Measurements from ENCODE around the gene BAD.

BAD gene

DNA sequence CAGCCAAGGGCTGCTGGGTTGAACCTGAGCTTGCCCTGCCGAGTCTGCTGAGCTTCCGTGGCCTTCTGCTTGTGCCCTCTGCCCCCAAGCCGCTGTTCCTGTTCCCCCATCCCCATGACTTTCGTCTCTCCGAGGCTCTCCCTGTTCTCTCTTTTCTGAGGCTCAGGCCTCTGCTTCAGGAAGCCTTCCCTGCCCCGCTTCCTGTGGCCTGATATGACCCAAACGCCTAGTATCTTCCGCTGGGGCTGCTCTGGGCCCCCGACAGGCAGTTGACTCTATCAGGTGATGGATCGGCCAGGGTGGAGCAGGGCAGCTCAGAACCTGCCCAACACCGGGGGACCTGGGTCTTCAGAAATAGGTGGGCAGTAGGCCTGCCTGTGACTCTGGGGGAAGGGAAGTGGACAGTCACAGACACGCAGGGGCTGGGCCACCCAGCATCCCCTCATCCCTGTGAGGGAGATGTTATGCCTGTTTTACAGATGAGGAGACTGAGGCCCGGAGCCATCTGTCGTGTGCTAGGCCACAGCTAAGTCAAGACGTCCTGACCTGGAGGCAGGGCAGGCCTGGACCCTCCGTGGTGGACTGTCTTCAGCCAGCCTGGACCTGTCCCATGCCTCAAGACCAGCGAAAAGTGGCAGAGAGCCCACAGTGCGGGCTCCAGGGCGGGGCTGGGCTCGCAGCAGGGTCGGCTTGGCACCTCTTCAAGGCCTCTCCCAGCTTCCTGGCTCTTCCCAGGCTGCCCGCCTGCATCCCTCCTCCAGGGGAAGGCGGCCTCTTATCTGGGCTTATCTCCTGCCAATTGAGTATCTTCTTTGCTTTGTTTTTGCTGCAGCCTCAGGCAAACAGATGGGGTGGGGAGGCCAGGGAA is 16.2 kb downstream of the BAD start:
- DNase-seq (ENCODE audit: low spot score) = no peak
- in situ Hi-C loops (cut with MboI; ENCODE audit: low sequenced_read_pairs, unreplicated experiment) = no loop called here

DNA sequence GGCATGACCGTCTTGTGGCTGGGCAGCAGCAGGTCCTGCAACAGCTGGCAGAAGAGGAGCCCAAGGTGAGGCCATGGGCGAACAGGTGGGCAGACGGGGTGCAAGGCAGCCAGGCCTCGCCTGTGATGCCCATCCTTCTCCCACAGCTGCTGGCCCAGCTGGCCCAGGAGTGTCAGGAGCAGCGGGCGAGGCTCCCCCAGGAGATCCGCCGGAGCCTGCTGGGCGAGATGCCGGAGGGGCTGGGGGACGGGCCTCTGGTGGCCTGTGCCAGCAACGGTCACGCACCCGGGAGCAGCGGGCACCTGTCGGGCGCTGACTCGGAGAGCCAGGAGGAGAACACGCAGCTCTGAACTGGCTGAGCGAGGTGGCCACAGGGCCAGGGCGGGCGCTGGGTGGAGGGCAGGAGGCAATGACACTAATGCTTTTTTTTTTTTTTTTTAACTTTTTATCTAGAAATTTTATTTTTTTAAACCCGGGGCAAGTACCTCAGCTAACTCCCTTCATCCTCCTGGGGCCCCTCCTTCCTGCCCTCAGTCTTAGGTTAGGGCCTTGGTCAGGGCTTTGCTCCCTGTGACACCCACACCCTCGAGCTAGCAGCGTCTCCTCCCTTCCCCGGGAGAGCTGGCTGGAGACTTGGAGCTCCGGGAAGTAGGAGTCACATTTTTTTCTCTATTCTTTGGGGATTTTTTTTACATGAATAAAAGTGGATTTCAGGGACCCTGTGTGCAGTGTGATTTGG is 17.1 kb downstream of the BAD start:
- TF ChIP-seq, protein P1, sequence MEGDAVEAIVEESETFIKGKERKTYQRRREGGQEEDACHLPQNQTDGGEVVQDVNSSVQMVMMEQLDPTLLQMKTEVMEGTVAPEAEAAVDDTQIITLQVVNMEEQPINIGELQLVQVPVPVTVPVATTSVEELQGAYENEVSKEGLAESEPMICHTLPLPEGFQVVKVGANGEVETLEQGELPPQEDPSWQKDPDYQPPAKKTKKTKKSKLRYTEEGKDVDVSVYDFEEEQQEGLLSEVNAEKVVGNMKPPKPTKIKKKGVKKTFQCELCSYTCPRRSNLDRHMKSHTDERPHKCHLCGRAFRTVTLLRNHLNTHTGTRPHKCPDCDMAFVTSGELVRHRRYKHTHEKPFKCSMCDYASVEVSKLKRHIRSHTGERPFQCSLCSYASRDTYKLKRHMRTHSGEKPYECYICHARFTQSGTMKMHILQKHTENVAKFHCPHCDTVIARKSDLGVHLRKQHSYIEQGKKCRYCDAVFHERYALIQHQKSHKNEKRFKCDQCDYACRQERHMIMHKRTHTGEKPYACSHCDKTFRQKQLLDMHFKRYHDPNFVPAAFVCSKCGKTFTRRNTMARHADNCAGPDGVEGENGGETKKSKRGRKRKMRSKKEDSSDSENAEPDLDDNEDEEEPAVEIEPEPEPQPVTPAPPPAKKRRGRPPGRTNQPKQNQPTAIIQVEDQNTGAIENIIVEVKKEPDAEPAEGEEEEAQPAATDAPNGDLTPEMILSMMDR (IDR thresholded peaks at IDR 0.05; ENCODE audit: borderline replicate concordance, control extremely low read depth, extremely low read depth, insufficient read depth, missing control alignments) = no peak
- no peak for DNase-seq (ENCODE audit: low spot score)
- in situ Hi-C loops (cut with MboI; ENCODE audit: low sequenced_read_pairs, unreplicated experiment) = no loop called here

More for the DNA sequence above, 16.2 kb downstream of the BAD start:
- TF ChIP-seq, protein P1 (IDR thresholded peaks at IDR 0.05; ENCODE audit: borderline replicate concordance, control extremely low read depth, extremely low read depth, insufficient read depth, missing control alignments) = no peak

- no peak for DNase-seq (ENCODE audit: low spot score)
- in situ Hi-C loops (cut with MboI; ENCODE audit: low sequenced_read_pairs, unreplicated experiment) = no loop called here
- TF ChIP-seq, protein P1 (IDR thresholded peaks at IDR 0.05; ENCODE audit: borderline replicate concordance, control extremely low read depth, extremely low read depth, insufficient read depth, missing control alignments) = no peak
These were observed 18.1 kb downstream of the BAD start for GRCh38 chr11:64266339-64266738.

GRCh38 chr11:64265176-64266160 is 19.0 kb downstream of the BAD start:
- no peak for DNase-seq (ENCODE audit: low spot score)
- TF ChIP-seq, protein P1 (IDR thresholded peaks at IDR 0.05; ENCODE audit: borderline replicate concordance, control extremely low read depth, extremely low read depth, insufficient read depth, missing control alignments) = no peak
- in situ Hi-C loops (cut with MboI; ENCODE audit: low sequenced_read_pairs, unreplicated experiment) = no loop called here

GRCh38 chr11:64264371-64264852 is 20.1 kb downstream of the BAD start:
- TF ChIP-seq, protein P1 (IDR thresholded peaks at IDR 0.05; ENCODE audit: borderline replicate concordance, control extremely low read depth, extremely low read depth, insufficient read depth, missing control alignments) = no peak
- no peak for DNase-seq (ENCODE audit: low spot score)
- in situ Hi-C loops (cut with MboI; ENCODE audit: low sequenced_read_pairs, unreplicated experiment) = no loop called here

DNA sequence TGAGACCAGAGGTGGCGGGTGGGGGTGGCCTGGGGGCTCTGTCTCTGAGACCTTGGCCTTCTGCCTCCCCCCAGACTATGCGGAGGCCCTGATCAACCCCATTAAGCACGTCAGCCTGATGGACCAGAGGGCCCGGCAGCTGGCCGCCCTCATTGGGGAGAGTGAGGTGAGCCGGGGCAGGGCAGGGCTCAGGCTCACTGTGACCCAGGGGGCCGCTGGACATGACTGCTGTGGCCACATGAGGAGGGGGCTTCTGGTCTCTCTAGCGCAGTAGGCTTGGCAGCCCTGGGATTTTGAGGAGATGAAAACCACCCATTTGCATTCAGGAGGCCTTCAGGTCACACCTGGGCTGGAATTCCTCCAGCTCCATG is 20.5 kb downstream of the BAD start:
- no peak for DNase-seq (ENCODE audit: low spot score)
- in situ Hi-C loops (cut with MboI; ENCODE audit: low sequenced_read_pairs, unreplicated experiment) = no loop called here
- TF ChIP-seq, protein P1 (IDR thresholded peaks at IDR 0.05; ENCODE audit: borderline replicate concordance, control extremely low read depth, extremely low read depth, insufficient read depth, missing control alignments) = no peak

Measured in GM13976 (cell line).